ENCODE results near the gene TTC39C. TPM values are rescaled to one million over a fixed set of nuclear protein-coding genes. Genes with fewer than 3 reads are reported as not detected.

The TTC39C gene
- total RNA-seq, 1 donor from 2014 or later: 30.1 TPM

DNA sequence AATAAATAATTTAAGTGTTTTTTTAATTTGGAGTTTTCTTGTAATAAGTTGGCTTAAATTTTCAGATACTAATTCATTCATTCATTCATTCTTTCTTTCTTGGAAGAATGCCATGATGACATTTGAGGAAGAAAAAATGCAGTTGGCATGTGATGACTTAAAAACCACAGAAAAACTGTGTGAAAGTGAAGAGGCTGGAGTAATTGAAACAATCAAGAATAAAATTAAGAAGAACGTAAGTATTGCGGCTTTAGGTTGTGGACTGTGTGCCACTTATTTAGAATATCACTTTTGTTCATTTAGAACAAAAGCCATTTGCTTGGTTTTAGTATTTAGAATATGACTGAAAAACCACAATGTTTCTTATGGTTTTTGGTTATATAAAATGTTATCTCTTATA lies 51.4 kb downstream of the TTC39C start:
- Mint-ChIP-seq H3K4me3 (ENCODE audit: low read depth) (no peak overlapping the region), H3K27me3 (peaks cover 21% of the 10 kb centered on the region), H3K27ac (no peak overlapping the region), H3K9me3 (ENCODE audit: low read depth) (no peaks in the 10 kb centered on the region), H3K4me1 (ENCODE audit: low read depth) (peaks cover 29% of the 10 kb centered on the region), H3K36me3 (ENCODE audit: insufficient read depth) (peaks cover 12% of the 10 kb centered on the region)
- TF ChIP-seq, protein P1, sequence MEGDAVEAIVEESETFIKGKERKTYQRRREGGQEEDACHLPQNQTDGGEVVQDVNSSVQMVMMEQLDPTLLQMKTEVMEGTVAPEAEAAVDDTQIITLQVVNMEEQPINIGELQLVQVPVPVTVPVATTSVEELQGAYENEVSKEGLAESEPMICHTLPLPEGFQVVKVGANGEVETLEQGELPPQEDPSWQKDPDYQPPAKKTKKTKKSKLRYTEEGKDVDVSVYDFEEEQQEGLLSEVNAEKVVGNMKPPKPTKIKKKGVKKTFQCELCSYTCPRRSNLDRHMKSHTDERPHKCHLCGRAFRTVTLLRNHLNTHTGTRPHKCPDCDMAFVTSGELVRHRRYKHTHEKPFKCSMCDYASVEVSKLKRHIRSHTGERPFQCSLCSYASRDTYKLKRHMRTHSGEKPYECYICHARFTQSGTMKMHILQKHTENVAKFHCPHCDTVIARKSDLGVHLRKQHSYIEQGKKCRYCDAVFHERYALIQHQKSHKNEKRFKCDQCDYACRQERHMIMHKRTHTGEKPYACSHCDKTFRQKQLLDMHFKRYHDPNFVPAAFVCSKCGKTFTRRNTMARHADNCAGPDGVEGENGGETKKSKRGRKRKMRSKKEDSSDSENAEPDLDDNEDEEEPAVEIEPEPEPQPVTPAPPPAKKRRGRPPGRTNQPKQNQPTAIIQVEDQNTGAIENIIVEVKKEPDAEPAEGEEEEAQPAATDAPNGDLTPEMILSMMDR (IDR thresholded peaks at IDR 0.05; ENCODE audit: unreplicated experiment): no peak
- no peak for DNase-seq (ENCODE audit: low spot score, unreplicated experiment)

- Mint-ChIP-seq H3K9me3 (ENCODE audit: low read depth) (no peaks in the 10 kb centered on the region), H3K27me3 (peaks cover 27% of the 10 kb centered on the region), H3K36me3 (ENCODE audit: insufficient read depth) (peaks cover 23% of the 10 kb centered on the region), H3K4me1 (ENCODE audit: low read depth) (peaks cover 33% of the 10 kb centered on the region), H3K4me3 (ENCODE audit: low read depth) (no peak overlapping the region), H3K27ac (peak overlapping the region; percentile 20)
- TF ChIP-seq, protein P1 (IDR thresholded peaks at IDR 0.05; ENCODE audit: unreplicated experiment): no peak
- no peak for DNase-seq (ENCODE audit: low spot score, unreplicated experiment)
These were observed 54.6 kb downstream of the TTC39C start for GRCh38 chr18:24068945-24069693.

DNA sequence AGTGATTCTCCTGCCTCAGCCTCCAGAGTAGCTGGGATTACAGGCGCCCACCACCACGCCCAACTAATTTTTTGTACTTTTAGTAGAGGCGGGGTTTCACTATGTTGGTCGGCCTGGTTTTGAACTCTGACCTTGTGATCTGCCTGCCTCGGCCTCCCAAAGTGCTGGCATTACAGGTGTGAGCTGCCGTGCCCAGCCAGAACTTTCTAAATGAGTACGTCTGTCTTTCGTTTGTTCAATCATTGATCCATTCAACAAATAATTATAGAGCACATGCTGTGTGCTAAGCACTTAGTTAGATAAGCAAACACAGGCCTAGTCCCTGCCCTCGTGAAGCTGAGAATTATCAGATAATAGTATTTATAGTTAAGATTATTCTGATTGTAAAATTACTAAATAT lies 56.5 kb downstream of the TTC39C start:
- Mint-ChIP-seq H3K4me3 (ENCODE audit: low read depth) (no peak overlapping the region), H3K4me1 (ENCODE audit: low read depth) (peaks cover 30% of the 10 kb centered on the region), H3K36me3 (ENCODE audit: insufficient read depth) (peaks cover 25% of the 10 kb centered on the region), H3K27ac (no peak overlapping the region), H3K9me3 (ENCODE audit: low read depth) (no peaks in the 10 kb centered on the region), H3K27me3 (peaks cover 16% of the 10 kb centered on the region)
- TF ChIP-seq, protein P1 (IDR thresholded peaks at IDR 0.05; ENCODE audit: unreplicated experiment): no peak
- no peak for DNase-seq (ENCODE audit: low spot score, unreplicated experiment)

- Mint-ChIP-seq H3K27ac (no peak overlapping the region), H3K4me1 (ENCODE audit: low read depth) (peaks cover 34% of the 10 kb centered on the region), H3K9me3 (ENCODE audit: low read depth) (no peaks in the 10 kb centered on the region), H3K4me3 (ENCODE audit: low read depth) (no peak overlapping the region), H3K36me3 (ENCODE audit: insufficient read depth) (peaks cover 28% of the 10 kb centered on the region), H3K27me3 (peaks cover 15% of the 10 kb centered on the region)
- TF ChIP-seq, protein P1 (IDR thresholded peaks at IDR 0.05; ENCODE audit: unreplicated experiment): no peak
- DNase-seq (ENCODE audit: low spot score, unreplicated experiment): no peak
These were observed 57.2 kb downstream of the TTC39C start for GRCh38 chr18:24071779-24072178.

DNA sequence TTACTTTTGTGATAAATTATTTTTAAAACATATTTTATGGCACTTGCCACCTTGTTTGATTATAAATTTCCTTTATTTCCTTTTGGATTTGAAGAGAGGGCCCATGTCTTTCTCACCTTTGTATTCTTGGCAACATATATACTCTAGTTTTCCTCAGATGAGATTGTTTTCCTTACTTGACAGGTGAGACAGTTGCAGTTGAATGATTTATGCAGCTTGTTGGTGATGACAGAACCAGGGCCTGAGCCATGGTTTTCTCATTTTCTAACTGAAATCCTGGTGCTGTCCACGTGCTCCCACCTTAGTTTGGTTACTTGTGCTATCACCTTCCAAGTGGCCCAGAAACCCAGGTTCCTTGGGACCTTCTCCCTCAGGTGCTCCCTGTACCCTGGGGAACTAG lies 58.2 kb downstream of the TTC39C start:
- Mint-ChIP-seq H3K27ac (no peak overlapping the region), H3K4me1 (ENCODE audit: low read depth) (peaks cover 33% of the 10 kb centered on the region), H3K36me3 (ENCODE audit: insufficient read depth) (peaks cover 23% of the 10 kb centered on the region), H3K9me3 (ENCODE audit: low read depth) (no peaks in the 10 kb centered on the region), H3K4me3 (ENCODE audit: low read depth) (no peak overlapping the region), H3K27me3 (peaks cover 15% of the 10 kb centered on the region)
- TF ChIP-seq, protein P1 (IDR thresholded peaks at IDR 0.05; ENCODE audit: unreplicated experiment): no peak
- DNase-seq (ENCODE audit: low spot score, unreplicated experiment): no peak

Data from progenitor cell of endocrine pancreas (in vitro differentiated cells).